ENCODE data around the gene NTRK3. TPM values are rescaled to one million over a fixed set of nuclear protein-coding genes. Genes with fewer than 3 reads are reported as not detected.

The NTRK3 gene
- total RNA-seq, 1 experiment from 2014 or later, result not detected

DNA sequence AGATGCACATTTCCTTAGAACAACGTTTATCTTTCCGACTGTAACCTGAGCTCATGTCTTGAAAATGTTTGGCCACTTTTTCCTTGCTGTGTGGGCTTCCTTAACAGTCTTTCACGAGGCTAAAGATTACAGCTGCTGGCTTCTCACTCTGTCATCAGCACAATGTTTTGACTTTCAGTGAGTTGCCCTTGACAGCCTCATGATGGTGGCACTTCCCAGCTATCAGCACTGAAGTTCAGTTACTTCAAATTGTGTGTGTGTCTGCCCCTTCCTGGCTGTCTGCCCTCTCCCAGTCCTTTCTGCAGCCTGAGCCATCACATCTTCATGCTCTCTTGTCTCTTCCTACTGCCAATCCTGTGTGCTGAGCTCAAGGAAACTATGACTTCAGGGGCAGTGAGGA lies 152.2 kb downstream of the NTRK3 start:
- no peaks in the 10 kb centered on the region for H4K20me1 ChIP-seq (ENCODE audit: insufficient read depth)
- POLR2A ChIA-PET (ENCODE audit: unreplicated experiment), result no interaction called here
- no peaks in the 10 kb centered on the region for H3K9me2 ChIP-seq (ENCODE audit: insufficient read depth)
- H3K4me2 ChIP-seq, result no peak overlapping the region
- H3K36me3 ChIP-seq (ENCODE audit: low read depth), result no peaks in the 10 kb centered on the region
- H3K79me2 ChIP-seq (ENCODE audit: low read depth), result no peaks in the 10 kb centered on the region
- no peaks in the 10 kb centered on the region for H3K9me3 ChIP-seq (ENCODE audit: insufficient read depth, low read depth)
- H3F3A ChIP-seq (ENCODE audit: insufficient read depth, low read depth), result no peaks in the 10 kb centered on the region
- no peak for TF ChIP-seq EZH2 (IDR thresholded peaks at IDR 0.05; ENCODE audit: low read depth)
- TF ChIP-seq CTCF (conservative IDR thresholded peaks at IDR 0.05), result no peak
- H2AFZ ChIP-seq, result no peak overlapping the region
- H3K27ac ChIP-seq, result no peak overlapping the region
- CTCF ChIA-PET, result no interaction called here
- H3K27me3 ChIP-seq (ENCODE audit: insufficient read depth, low read depth), result 0 out of 2 replicates have a peak, but pooled peaks cover 2% of the 10 kb centered on the region
- intact Hi-C loops (cut with micrococcal nuclease; ENCODE audit: unreplicated experiment), result no loop called here
- H3K4me3 ChIP-seq, result no peak overlapping the region
- BruUV-seq (replicated peaks), result no TSS peak
- no peaks in the 10 kb centered on the region for H3K4me1 ChIP-seq (replicated peaks; ENCODE audit: insufficient read depth)
- DNase-seq, result no peak

GRCh38 chr15:88100181-88100580 lies 156.4 kb downstream of the NTRK3 start:
- CTCF ChIA-PET, result no interaction called here
- Histone ChIP-seq H3K9me3 (ENCODE audit: insufficient read depth, low read depth) (no peaks in the 10 kb centered on the region), H3K4me3 (no peak overlapping the region), H3K79me2 (ENCODE audit: low read depth) (no peaks in the 10 kb centered on the region), H4K20me1 (ENCODE audit: insufficient read depth) (no peaks in the 10 kb centered on the region), H3F3A (ENCODE audit: insufficient read depth, low read depth) (no peaks in the 10 kb centered on the region), H3K27me3 (ENCODE audit: insufficient read depth, low read depth) (peaks cover 16% of the 10 kb centered on the region; the same call in 1 of the 2 replicates), H3K4me2 (no peak overlapping the region), H2AFZ (no peak overlapping the region), H3K9me2 (ENCODE audit: insufficient read depth) (no peaks in the 10 kb centered on the region), H3K4me1 (replicated peaks; ENCODE audit: insufficient read depth) (no peaks in the 10 kb centered on the region), H3K27ac (no peak overlapping the region), H3K36me3 (ENCODE audit: low read depth) (no peaks in the 10 kb centered on the region)
- POLR2A ChIA-PET (ENCODE audit: unreplicated experiment), result no interaction called here
- intact Hi-C loops (cut with micrococcal nuclease; ENCODE audit: unreplicated experiment), result no loop called here
- TF ChIP-seq CTCF (conservative IDR thresholded peaks at IDR 0.05) (no peak), EZH2 (IDR thresholded peaks at IDR 0.05; ENCODE audit: low read depth) (no peak)
- no TSS peak for BruUV-seq (replicated peaks)
- DNase-seq, result no peak

DNA sequence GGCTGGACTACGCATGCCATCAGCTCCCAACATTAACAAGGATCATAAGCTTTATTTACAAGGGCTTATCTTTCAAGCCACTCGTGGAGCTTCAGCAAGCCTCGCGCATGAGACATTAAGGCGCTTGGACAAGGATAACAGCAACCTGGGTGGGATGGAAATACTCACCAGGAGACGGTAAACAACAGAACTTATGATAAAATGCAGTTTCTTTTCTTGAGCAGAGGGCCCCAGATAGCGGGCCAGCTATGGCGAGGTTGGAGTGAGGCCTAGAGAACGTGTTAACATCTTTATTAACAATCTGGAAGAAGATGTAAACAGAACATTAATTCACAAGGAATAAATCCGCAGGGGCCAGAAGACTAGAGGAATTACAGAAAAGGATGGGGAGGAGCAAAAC lies 158.2 kb downstream of the NTRK3 start:
- ChIA-PET CTCF (no interaction called here), POLR2A (ENCODE audit: unreplicated experiment) (no interaction called here)
- Histone ChIP-seq H3K4me3 (no peak overlapping the region), H3K9me2 (ENCODE audit: insufficient read depth) (no peaks in the 10 kb centered on the region), H4K20me1 (ENCODE audit: insufficient read depth) (no peaks in the 10 kb centered on the region), H3K27me3 (ENCODE audit: insufficient read depth, low read depth) (peaks cover 16% of the 10 kb centered on the region; the same call in 1 of the 2 replicates), H3F3A (ENCODE audit: insufficient read depth, low read depth) (no peaks in the 10 kb centered on the region), H3K4me1 (replicated peaks; ENCODE audit: insufficient read depth) (no peaks in the 10 kb centered on the region), H3K79me2 (ENCODE audit: low read depth) (no peaks in the 10 kb centered on the region), H3K27ac (no peak overlapping the region), H3K36me3 (ENCODE audit: low read depth) (no peaks in the 10 kb centered on the region), H3K4me2 (no peak overlapping the region), H2AFZ (no peak overlapping the region), H3K9me3 (ENCODE audit: insufficient read depth, low read depth) (no peaks in the 10 kb centered on the region)
- no peak for DNase-seq
- no TSS peak for BruUV-seq (replicated peaks)
- intact Hi-C loops (cut with micrococcal nuclease; ENCODE audit: unreplicated experiment), result no loop called here
- TF ChIP-seq EZH2 (IDR thresholded peaks at IDR 0.05; ENCODE audit: low read depth), result no peak
- no peak for TF ChIP-seq CTCF (conservative IDR thresholded peaks at IDR 0.05)

Data from PC-9 (cell line).